Upper lobe of right lung (tissue), 1 donor: ENCODE measurements around the gene PBX2. TPM values are rescaled to one million over a fixed set of nuclear protein-coding genes. Genes with fewer than 3 reads are reported as not detected.

Experiments
- ATAC-seq: fragments of 200-7000 bp; cut with Tn5 transposase; one replicate; pipeline ENCODE4 v1.9.1; 2020; ENCODE audit warnings: mild to moderate bottlenecking, moderate library complexity
- DNase-seq: peaks from one replicate; pipeline ENCODE4 v3.0.0-alpha.2; 2020
- H3K27ac ChIP-seq: fragments of 200-600 bp; one replicate; pipeline ENCODE4 v1.8.0; 2022
- H3K27me3 ChIP-seq: fragments of 200-600 bp; one replicate; pipeline ENCODE4 v1.8.0; 2022; ENCODE audit warnings: mild to moderate bottlenecking
- H3K36me3 ChIP-seq: fragments of 200-600 bp; one replicate; pipeline ENCODE4 v1.8.0; 2022
- H3K4me1 ChIP-seq: fragments of 200-600 bp; one replicate; pipeline ENCODE4 v1.8.0; 2022
- H3K4me3 ChIP-seq: fragments of 200-600 bp; one replicate; pipeline ENCODE4 v1.8.0; 2022; ENCODE audit warnings: mild to moderate bottlenecking
- H3K9me3 ChIP-seq: fragments of 200-600 bp; one replicate; pipeline ENCODE4 v1.8.0; 2022
- intact Hi-C: fragments of 100-400 bp; cut with DNase I; formaldehyde crosslinking; loops from one replicate; pipeline ENCODE4 v1.11.0; 2022
- total RNA-seq: library from RNA; stranded (reverse); fragmentation: NEBNext Ultra II Directional; extraction: Animal tissue kit (Norgen Biotek cat#: 25700); gene quantifications from one replicate; pipeline ENCODE4 v1.2.1, GENCODE V29; 2021
- TF ChIP-seq, protein P1 (sequence below): fragments of 200-600 bp; IDR thresholded peaks from one replicate; pipeline ENCODE4 v1.8.0; 2022; ENCODE audit warnings: antibody characterized with exemption
- donor health status: DM: no; HTN: yes; CAD: no; lungs with severe emphysema.

PBX2 gene
- total RNA-seq, 1 donor from 2014 or later, result 100 TPM

DNA sequence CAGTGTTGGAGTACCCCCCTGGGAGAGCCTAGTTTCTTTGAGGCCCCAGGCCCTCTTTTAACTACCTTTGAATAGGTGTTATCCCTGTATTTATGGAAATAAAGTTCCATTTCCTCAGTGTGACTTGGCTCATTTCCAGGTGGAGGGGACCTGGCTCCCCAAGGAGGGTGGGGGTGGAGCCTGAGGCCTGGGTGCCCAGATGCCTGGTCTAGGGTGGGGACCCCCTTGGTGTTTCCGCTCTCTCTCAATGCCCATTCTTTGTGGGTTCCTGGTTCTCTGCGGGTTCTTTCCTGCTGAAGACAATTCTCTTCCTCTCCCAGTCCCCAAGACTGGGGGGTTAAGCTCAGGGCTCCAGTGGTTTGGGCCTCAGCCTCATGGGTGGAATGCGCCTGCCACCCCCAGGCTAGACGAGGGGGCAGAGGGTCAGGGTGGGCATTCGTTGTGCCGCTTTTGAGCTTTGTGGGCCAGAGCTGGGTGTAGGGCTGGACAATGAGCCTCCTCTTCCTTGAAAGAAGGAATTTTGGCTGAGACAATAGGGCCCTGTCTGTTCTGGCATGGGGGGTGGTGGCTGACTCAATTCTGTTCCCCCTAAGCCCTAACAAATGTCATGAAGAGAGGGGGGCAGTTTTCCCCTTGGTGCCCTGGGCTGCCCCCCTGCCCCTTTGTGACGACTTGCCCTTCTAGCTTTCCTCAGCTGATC is 26.3 kb downstream of the PBX2 start:
- H3K4me3 ChIP-seq, result no peak overlapping the region
- DNase-seq (no peak), ATAC-seq (peak; percentile 34)
- intact Hi-C loops, result no loop called here
- no peaks in the 10 kb centered on the region for H3K27me3 ChIP-seq
- TF ChIP-seq, protein P1, sequence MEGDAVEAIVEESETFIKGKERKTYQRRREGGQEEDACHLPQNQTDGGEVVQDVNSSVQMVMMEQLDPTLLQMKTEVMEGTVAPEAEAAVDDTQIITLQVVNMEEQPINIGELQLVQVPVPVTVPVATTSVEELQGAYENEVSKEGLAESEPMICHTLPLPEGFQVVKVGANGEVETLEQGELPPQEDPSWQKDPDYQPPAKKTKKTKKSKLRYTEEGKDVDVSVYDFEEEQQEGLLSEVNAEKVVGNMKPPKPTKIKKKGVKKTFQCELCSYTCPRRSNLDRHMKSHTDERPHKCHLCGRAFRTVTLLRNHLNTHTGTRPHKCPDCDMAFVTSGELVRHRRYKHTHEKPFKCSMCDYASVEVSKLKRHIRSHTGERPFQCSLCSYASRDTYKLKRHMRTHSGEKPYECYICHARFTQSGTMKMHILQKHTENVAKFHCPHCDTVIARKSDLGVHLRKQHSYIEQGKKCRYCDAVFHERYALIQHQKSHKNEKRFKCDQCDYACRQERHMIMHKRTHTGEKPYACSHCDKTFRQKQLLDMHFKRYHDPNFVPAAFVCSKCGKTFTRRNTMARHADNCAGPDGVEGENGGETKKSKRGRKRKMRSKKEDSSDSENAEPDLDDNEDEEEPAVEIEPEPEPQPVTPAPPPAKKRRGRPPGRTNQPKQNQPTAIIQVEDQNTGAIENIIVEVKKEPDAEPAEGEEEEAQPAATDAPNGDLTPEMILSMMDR, result no peak
- H3K27ac ChIP-seq, result peak overlapping the region; percentile 42
- H3K4me1 ChIP-seq, result no peaks in the 10 kb centered on the region
- no peaks in the 10 kb centered on the region for H3K9me3 ChIP-seq
- H3K36me3 ChIP-seq, result peaks cover 25% of the 10 kb centered on the region

DNA sequence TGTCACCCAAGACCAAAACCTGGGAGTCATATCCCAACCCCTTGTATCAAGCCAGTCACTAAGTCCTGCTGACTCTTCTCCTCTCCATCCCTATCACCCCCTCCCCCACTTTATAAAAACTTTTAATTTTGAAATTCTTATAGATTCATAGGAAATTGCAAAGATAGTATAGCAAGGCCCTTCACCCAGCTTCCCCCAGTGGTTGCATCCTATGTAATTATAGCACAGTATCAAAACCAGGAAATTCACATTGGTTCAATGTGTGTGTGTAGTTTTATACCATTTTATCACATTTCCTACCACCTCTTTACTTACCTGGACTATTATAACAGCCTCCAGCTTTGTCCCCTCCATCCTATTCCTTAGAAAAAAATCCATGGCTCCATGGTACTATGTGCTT is 31.9 kb downstream of the PBX2 start:
- Histone ChIP-seq H3K36me3 (peaks cover 14% of the 10 kb centered on the region), H3K9me3 (no peaks in the 10 kb centered on the region), H3K4me3 (no peak overlapping the region), H3K4me1 (peaks cover 17% of the 10 kb centered on the region), H3K27ac (no peak overlapping the region), H3K27me3 (no peaks in the 10 kb centered on the region)
- ATAC-seq (no peak), DNase-seq (no peak)
- intact Hi-C loops, result no loop called here
- TF ChIP-seq, protein P1, result no peak

DNA sequence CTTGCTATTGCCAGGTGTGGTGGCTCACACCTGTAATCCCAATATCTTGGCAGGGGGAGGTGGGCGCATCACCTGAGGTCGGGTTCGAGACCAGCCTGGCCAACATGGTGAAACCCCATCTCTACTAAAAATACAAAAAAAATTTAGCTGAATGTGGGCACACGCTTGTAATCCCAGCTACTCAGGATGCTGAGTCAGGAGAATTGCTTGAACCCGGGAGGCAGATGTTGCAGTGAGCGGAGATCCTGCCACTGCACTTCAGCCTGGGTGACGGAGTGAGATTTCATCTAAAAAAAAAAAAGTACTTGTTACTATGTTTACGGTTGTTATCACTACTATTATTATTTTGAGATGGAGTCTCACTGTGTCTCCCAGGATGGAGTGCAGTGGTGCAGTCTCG is 33.1 kb downstream of the PBX2 start:
- no peak for DNase-seq

DNA sequence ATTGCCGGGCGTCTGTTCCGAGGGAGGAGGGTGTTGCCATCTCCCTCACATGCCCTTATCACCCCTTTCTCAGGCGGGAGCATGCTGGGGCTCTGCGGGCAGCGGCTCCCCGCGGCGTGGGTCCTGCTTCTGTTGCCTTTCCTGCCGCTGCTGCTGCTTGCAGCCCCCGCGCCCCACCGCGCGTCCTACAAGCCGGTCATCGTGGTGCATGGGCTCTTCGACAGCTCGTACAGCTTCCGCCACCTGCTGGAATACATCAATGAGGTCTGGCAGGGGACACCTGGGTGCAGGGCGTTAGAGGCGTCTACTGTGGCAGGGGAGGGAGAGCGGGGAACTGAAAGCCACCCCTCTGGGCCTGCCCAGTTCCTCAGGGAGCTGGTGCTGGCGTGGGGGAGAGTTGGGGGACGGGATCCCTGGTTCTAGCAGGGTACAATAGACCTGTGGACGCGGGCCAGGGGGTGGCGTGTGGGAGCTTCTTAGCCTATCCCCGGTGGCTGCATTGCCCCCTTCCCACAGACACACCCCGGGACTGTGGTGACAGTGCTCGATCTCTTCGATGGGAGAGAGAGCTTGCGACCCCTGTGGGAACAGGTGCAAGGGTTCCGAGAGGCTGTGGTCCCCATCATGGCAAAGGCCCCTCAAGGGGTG is 35.4 kb downstream of the PBX2 start:
- Histone ChIP-seq H3K27me3 (peaks cover 10% of the 10 kb centered on the region), H3K4me1 (peaks cover 28% of the 10 kb centered on the region), H3K36me3 (peaks cover 11% of the 10 kb centered on the region), H3K4me3 (peak overlapping the region; percentile 75), H3K27ac (peak overlapping the region; percentile 87), H3K9me3 (no peaks in the 10 kb centered on the region)
- DNase-seq (peak; percentile 74), ATAC-seq (peak; percentile 75)
- intact Hi-C loops, result no loop called here
- TF ChIP-seq, protein P1, result peak; percentile 47

More for the DNA sequence above, 33.1 kb downstream of the PBX2 start:
- TF ChIP-seq, protein P1, result no peak
- no peak for ATAC-seq
- Histone ChIP-seq H3K4me3 (no peak overlapping the region), H3K4me1 (peaks cover 28% of the 10 kb centered on the region), H3K9me3 (no peaks in the 10 kb centered on the region), H3K27ac (no peak overlapping the region), H3K27me3 (no peaks in the 10 kb centered on the region), H3K36me3 (peaks cover 14% of the 10 kb centered on the region)
- intact Hi-C loops, result no loop called here

DNA sequence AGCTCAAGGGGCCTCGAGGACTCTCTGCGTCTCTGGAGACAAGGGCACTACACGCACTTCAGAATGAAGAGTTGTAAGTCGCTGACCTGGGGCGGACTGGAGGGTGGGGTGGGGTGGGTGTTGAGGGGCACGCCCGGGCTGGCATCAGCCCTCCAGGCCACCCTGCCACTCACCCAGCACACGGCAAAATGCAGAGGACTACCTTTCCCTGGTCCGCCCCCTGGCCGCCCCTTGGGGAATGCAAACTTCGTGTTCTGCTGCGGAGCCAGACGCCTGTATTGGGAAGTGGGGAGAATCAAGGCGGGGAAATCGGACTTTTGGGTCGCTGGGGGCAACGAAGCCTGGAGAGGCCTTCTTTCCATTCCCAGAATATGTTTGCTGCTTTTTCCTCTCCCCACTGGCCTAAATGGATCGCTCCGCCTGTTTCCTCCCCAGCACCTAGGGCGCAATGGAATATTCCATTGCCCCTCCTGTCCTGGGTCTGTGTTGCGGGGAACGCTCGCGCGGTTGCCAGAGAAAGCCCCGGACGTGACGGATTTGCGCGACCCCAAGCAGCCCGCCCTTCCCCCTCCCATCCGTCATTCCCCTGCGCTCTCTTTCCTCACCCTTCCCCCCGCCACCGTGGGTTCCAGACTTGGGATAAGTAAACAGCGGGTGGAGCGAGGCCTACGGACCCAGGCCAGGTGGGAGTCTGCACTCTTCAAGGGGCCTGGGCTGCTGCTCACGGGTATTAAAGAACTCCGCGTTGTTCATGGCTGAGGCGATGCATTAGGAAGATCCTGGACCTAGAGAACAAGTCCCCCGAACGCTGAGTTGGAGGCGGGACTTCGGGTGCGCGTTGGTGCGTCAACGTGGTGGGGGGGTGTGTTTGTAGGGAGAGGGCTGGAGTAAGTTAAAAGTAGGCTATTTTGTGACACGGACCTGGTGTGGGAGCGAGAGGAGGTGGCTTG is 36.2 kb downstream of the PBX2 start, which contains the start of gene PPT2:
Gene PPT2 (plus strand): TSS at position 578 of the 950 bp plus-strand sequence. CDS start 454 bp downstream, outside the sequence.
- H3K9me3 ChIP-seq, result no peaks in the 10 kb centered on the region
- intact Hi-C loops, result no loop called here
- DNase-seq (peak; percentile 83), ATAC-seq (peak; percentile 75)
- TF ChIP-seq, protein P1, result peak; percentile 20
- H3K4me1 ChIP-seq, result peaks cover 28% of the 10 kb centered on the region
- H3K27ac ChIP-seq, result peak within 1 kb of the TSS; percentile 87
- H3K27me3 ChIP-seq, result peaks cover 18% of the 10 kb centered on the region
- H3K36me3 ChIP-seq, result peaks cover 10% of the 10 kb centered on the region
- peak within 1 kb of the TSS; percentile 75 for H3K4me3 ChIP-seq
